ENCODE measurements around the gene PSMA7.

- TF ChIP-seq CTCF (conservative IDR thresholded peaks at IDR 0.05) = no peak
- TF ChIP-seq ZFX (IDR thresholded peaks at IDR 0.05) = no peak
Measured at GRCh38 chr20:62190639-62191411, 47.6 kb upstream of the PSMA7 start.
